ENCODE data around the gene SORCS2.
A peak's percentile ranks its signal among the peaks of the same experiment; 100 is the strongest.

Gene SORCS2

GRCh38 chr4:7328162-7328912, 136.0 kb downstream of the SORCS2 start:
- DNase-seq (ENCODE audit: low read depth, low spot score): no peak
- H3K4me3 ChIP-seq (ENCODE audit: low read depth, low read length): no peak overlapping the region
- POLR2A ChIA-PET: interaction anchor here (1.2 kb wide), 1 partner anchor 16 kb away, joined by 5 read pairs; no protein-coding TSS in a partner anchor
- CTCF ChIA-PET: interaction anchor here (1.0 to 1.2 kb wide), 2 partner anchors 135 to 139 kb away, joined by 4 read pairs; no protein-coding TSS in a partner anchor
- no peak for TF ChIP-seq CTCF (IDR thresholded peaks at IDR 0.05; ENCODE audit: insufficient read depth, low read length, missing control alignments)

- peak; percentile 37 for DNase-seq (ENCODE audit: low read depth, low spot score)
- peak; percentile 17 for TF ChIP-seq CTCF (IDR thresholded peaks at IDR 0.05; ENCODE audit: insufficient read depth, low read length, missing control alignments)
- H3K4me3 ChIP-seq (ENCODE audit: low read depth, low read length): no peak overlapping the region
- POLR2A ChIA-PET: interaction anchor here (1.2 kb wide), 1 partner anchor 17 kb away, joined by 5 read pairs; no protein-coding TSS in a partner anchor
- CTCF ChIA-PET: interaction anchor here (1.0 to 1.8 kb wide), 5 partner anchors 30 to 227 kb away, joined by 3 to 4 read pairs (median 4); no protein-coding TSS in a partner anchor
Observed at GRCh38 chr4:7328913-7329638, 136.7 kb downstream of the SORCS2 start.

- TF ChIP-seq CTCF (IDR thresholded peaks at IDR 0.05; ENCODE audit: insufficient read depth, low read length, missing control alignments): no peak
- H3K4me3 ChIP-seq (ENCODE audit: low read depth, low read length): no peak overlapping the region
- ChIA-PET POLR2A (no interaction called here), CTCF (interaction anchor here (1.0 to 1.8 kb wide), 3 partner anchors 31 to 228 kb away, joined by 3 to 4 read pairs (median 3); no protein-coding TSS in a partner anchor)
- DNase-seq (ENCODE audit: low read depth, low spot score): no peak
Observed at GRCh38 chr4:7330031-7330596, 137.8 kb downstream of the SORCS2 start.

GRCh38 chr4:7330811-7331681, 138.7 kb downstream of the SORCS2 start:
- H3K4me3 ChIP-seq (ENCODE audit: low read depth, low read length): no peak overlapping the region
- DNase-seq (ENCODE audit: low read depth, low spot score): no peak
- ChIA-PET POLR2A (interaction anchor here (0.6 kb wide), 1 partner anchor 140 kb away, joined by 3 read pairs; no protein-coding TSS in a partner anchor), CTCF (interaction anchor here (1.2 to 6.1 kb wide), 5 partner anchors 11 to 229 kb away, joined by 4 to 49 read pairs (median 7); partner anchors contain the start of gene SORCS2)
- no peak for TF ChIP-seq CTCF (IDR thresholded peaks at IDR 0.05; ENCODE audit: insufficient read depth, low read length, missing control alignments)

GRCh38 chr4:7331682-7332000, 139.3 kb downstream of the SORCS2 start:
- no peak for DNase-seq (ENCODE audit: low read depth, low spot score)
- no peak for TF ChIP-seq CTCF (IDR thresholded peaks at IDR 0.05; ENCODE audit: insufficient read depth, low read length, missing control alignments)
- CTCF ChIA-PET: interaction anchor here (1.2 to 6.1 kb wide), 4 partner anchors 10 to 140 kb away, joined by 4 to 49 read pairs (median 11); partner anchors contain the start of gene SORCS2
- no peak overlapping the region for H3K4me3 ChIP-seq (ENCODE audit: low read depth, low read length)
- POLR2A ChIA-PET: interaction anchor here (0.6 kb wide), 1 partner anchor 140 kb away, joined by 3 read pairs; no protein-coding TSS in a partner anchor
